ENCODE results near the gene HDAC7. TPM values are rescaled to one million over a fixed set of nuclear protein-coding genes. Genes with fewer than 3 reads are reported as not detected.

Gene HDAC7
- total and polyA plus RNA-seq, 2 donors (not counting 1 experiment from before 2014, with no cell fraction given) = 28.1 to 31.6 TPM

DNA sequence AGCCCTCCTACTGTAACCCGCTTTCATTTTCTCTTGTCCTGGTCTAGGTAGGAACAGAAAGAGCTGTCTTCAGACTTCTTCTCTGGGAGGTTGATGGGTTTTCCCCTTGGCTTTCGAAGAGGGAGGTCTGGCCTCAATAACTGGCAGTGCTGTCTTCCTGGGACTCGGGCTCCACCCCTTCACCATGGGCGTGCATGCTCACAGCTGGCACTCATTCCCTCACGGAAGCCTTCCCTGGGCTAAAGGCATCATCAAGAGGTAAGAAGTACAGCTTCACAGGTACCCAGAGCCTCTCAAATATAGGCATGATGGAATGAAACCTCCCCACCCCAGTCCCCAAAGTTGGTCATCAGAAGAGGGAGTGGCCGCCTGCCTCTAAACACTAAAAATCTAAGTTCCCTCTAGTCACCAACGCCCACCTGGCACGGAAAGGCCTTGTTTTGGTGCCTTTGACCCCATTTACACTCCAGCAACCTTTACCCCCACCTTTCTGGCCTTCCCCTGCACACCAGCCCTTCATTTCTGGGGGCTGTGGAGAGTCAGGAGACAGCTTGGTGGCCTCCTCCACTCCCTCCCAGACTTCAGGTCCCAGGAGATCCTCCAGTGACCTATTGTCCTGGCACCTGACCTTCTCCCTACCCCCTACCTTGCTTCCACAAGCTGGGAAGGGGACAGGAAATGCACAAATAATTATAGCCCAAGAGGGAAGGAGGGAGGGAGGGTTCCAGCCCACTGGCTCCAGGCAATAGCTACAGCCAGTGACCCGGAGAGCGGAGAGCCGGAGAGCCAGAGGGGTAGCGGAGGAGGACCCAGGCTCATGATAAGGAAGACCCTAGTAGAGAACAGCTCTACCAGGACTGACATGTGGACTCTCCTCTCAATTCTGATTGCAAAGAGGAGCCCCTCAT lies 63.8 kb downstream of the HDAC7 start:
- Histone ChIP-seq H3K4me1 (ENCODE audit: control insufficient read depth, extremely low read depth, insufficient read depth, low read length) (peaks cover 12% of the 10 kb centered on the region), H3K27me3 (ENCODE audit: control insufficient read depth, insufficient read depth, low read length) (no peaks in the 10 kb centered on the region), H4K20me1 (ENCODE audit: control insufficient read depth, extremely low read depth, insufficient read depth, low read length) (no peaks in the 10 kb centered on the region), H3K36me3 (ENCODE audit: control insufficient read depth, insufficient read depth, low read length) (no peaks in the 10 kb centered on the region), H3K9me3 (ENCODE audit: control insufficient read depth, insufficient read depth, low read depth, low read length) (no peaks in the 10 kb centered on the region), H2AFZ (ENCODE audit: low read length) (no peak overlapping the region), H3K4me3 (replicated peaks in 1 of 4; ENCODE audit: control extremely low read depth in 1 of 4, insufficient read depth in 1 of 4, low read depth in 3 of 4, low read length in 4 of 4) (no peak overlapping the region), H3K9ac (ENCODE audit: insufficient read depth, low read length) (no peak overlapping the region), H3K79me2 (ENCODE audit: control insufficient read depth, insufficient read depth, low read length) (no peaks in the 10 kb centered on the region), H3K27ac (ENCODE audit: insufficient read depth, low read length) (no peak overlapping the region), H3K4me2 (ENCODE audit: extremely low read depth, insufficient read depth, low read length) (no peak overlapping the region)
- no peak for DNase-seq (ENCODE audit: low read depth in 2 of 2)
- no peak for TF ChIP-seq EZH2 (IDR thresholded peaks at IDR 0.05; ENCODE audit: low read length, missing control alignments)
- TF ChIP-seq, protein P1, sequence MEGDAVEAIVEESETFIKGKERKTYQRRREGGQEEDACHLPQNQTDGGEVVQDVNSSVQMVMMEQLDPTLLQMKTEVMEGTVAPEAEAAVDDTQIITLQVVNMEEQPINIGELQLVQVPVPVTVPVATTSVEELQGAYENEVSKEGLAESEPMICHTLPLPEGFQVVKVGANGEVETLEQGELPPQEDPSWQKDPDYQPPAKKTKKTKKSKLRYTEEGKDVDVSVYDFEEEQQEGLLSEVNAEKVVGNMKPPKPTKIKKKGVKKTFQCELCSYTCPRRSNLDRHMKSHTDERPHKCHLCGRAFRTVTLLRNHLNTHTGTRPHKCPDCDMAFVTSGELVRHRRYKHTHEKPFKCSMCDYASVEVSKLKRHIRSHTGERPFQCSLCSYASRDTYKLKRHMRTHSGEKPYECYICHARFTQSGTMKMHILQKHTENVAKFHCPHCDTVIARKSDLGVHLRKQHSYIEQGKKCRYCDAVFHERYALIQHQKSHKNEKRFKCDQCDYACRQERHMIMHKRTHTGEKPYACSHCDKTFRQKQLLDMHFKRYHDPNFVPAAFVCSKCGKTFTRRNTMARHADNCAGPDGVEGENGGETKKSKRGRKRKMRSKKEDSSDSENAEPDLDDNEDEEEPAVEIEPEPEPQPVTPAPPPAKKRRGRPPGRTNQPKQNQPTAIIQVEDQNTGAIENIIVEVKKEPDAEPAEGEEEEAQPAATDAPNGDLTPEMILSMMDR (conservative IDR thresholded peaks at IDR 0.05 in 1 of 2, IDR thresholded peaks at IDR 0.05 in 1 of 2; ENCODE audit: low read depth in 1 of 2, low read length in 2 of 2) = no peak

DNA sequence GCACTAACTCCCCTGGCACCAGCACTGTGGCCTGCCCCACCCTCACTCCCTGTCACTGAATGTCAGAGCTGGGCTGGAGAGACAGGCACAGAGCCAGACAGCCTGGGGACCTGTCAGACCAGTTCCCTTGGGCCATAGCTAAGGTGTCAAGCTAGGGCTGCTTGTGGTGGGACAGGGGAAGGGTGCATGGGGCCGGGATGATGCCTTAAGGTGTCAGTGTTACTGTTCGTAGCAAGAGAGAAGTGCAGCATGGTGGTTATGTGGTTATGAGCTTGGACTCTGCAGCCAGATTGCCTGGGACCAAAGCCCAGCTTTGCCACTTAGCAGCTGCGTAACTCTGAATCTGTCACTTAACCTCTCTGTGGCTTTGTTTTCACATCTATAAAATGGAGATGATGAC lies 64.8 kb downstream of the HDAC7 start:
- no peak for TF ChIP-seq EZH2 (IDR thresholded peaks at IDR 0.05; ENCODE audit: low read length, missing control alignments)
- TF ChIP-seq, protein P1 (conservative IDR thresholded peaks at IDR 0.05 in 1 of 2, IDR thresholded peaks at IDR 0.05 in 1 of 2; ENCODE audit: low read depth in 1 of 2, low read length in 2 of 2) = no peak
- no peaks in the 10 kb centered on the region for H4K20me1 ChIP-seq (ENCODE audit: control insufficient read depth, extremely low read depth, insufficient read depth, low read length)
- H3K27ac ChIP-seq (ENCODE audit: insufficient read depth, low read length) = no peak overlapping the region
- no peaks in the 10 kb centered on the region for H3K79me2 ChIP-seq (ENCODE audit: control insufficient read depth, insufficient read depth, low read length)
- no peak overlapping the region for H2AFZ ChIP-seq (ENCODE audit: low read length)
- H3K36me3 ChIP-seq (ENCODE audit: control insufficient read depth, insufficient read depth, low read length) = no peaks in the 10 kb centered on the region
- no peak overlapping the region for H3K4me2 ChIP-seq (ENCODE audit: extremely low read depth, insufficient read depth, low read length)
- peaks cover 12% of the 10 kb centered on the region for H3K4me1 ChIP-seq (ENCODE audit: control insufficient read depth, extremely low read depth, insufficient read depth, low read length)
- DNase-seq (ENCODE audit: low read depth in 2 of 2) = no peak
- no peak overlapping the region for H3K9ac ChIP-seq (ENCODE audit: insufficient read depth, low read length)
- no peak overlapping the region for H3K4me3 ChIP-seq (replicated peaks in 1 of 4; ENCODE audit: control extremely low read depth in 1 of 4, insufficient read depth in 1 of 4, low read depth in 3 of 4, low read length in 4 of 4)
- H3K9me3 ChIP-seq (ENCODE audit: control insufficient read depth, insufficient read depth, low read depth, low read length) = no peaks in the 10 kb centered on the region
- H3K27me3 ChIP-seq (ENCODE audit: control insufficient read depth, insufficient read depth, low read length) = no peaks in the 10 kb centered on the region

DNA sequence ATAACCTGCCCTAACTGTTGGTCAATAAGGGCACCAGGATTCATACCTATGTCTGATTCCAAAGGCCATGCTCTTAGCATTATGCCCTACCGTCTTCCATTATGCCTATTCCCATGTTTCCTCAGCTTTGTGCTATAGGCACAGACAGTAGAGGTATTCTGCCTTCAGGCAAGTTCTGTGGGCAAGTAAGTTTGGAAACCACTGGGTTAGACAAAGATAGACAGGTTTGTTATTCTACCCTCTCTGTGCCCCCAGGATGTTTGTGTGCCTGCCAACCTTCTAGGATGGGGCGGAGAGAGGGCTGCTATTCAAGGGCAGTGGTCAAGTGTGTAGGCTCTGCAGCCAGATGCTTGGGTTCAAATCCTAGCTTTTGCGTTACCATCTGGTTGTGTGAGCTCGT lies 65.6 kb downstream of the HDAC7 start:
- H3K4me2 ChIP-seq (ENCODE audit: extremely low read depth, insufficient read depth, low read length) = no peak overlapping the region
- H3K36me3 ChIP-seq (ENCODE audit: control insufficient read depth, insufficient read depth, low read length) = no peaks in the 10 kb centered on the region
- H3K4me1 ChIP-seq (ENCODE audit: control insufficient read depth, extremely low read depth, insufficient read depth, low read length) = peaks cover 12% of the 10 kb centered on the region
- no peak overlapping the region for H3K27ac ChIP-seq (ENCODE audit: insufficient read depth, low read length)
- no peak overlapping the region for H2AFZ ChIP-seq (ENCODE audit: low read length)
- no peak overlapping the region for H3K9ac ChIP-seq (ENCODE audit: insufficient read depth, low read length)
- TF ChIP-seq, protein P1 (conservative IDR thresholded peaks at IDR 0.05 in 1 of 2, IDR thresholded peaks at IDR 0.05 in 1 of 2; ENCODE audit: low read depth in 1 of 2, low read length in 2 of 2) = no peak
- TF ChIP-seq EZH2 (IDR thresholded peaks at IDR 0.05; ENCODE audit: low read length, missing control alignments) = no peak
- H3K4me3 ChIP-seq (replicated peaks in 1 of 4; ENCODE audit: control extremely low read depth in 1 of 4, insufficient read depth in 1 of 4, low read depth in 3 of 4, low read length in 4 of 4) = no peak overlapping the region
- H3K27me3 ChIP-seq (ENCODE audit: control insufficient read depth, insufficient read depth, low read length) = no peaks in the 10 kb centered on the region
- H3K9me3 ChIP-seq (ENCODE audit: control insufficient read depth, insufficient read depth, low read depth, low read length) = no peaks in the 10 kb centered on the region
- no peaks in the 10 kb centered on the region for H4K20me1 ChIP-seq (ENCODE audit: control insufficient read depth, extremely low read depth, insufficient read depth, low read length)
- DNase-seq (ENCODE audit: low read depth in 2 of 2) = no peak
- H3K79me2 ChIP-seq (ENCODE audit: control insufficient read depth, insufficient read depth, low read length) = no peaks in the 10 kb centered on the region
